ENCODE results near the gene GHR.

Gene GHR

GRCh38 chr5:42636425-42636824 is 213.2 kb downstream of the GHR start:
- Histone ChIP-seq H2AFZ (ENCODE audit: low read length) (no peak overlapping the region), H3F3A (ENCODE audit: insufficient read depth, low read length) (no peaks in the 10 kb centered on the region), H3K9ac (ENCODE audit: low read length) (no peak overlapping the region), H3K9me2 (replicated peaks; ENCODE audit: insufficient read depth, low read length) (no peaks in the 10 kb centered on the region), H4K20me1 (ENCODE audit: insufficient read depth, low read length) (no peaks in the 10 kb centered on the region), H3K36me3 (replicated peaks; ENCODE audit: insufficient read depth, low read length) (no peaks in the 10 kb centered on the region), H3K4me3 (ENCODE audit: low read length) (no peak overlapping the region), H3K9me3 (replicated peaks; ENCODE audit: insufficient read depth, low read length) (no peaks in the 10 kb centered on the region), H3K27me3 (replicated peaks; ENCODE audit: insufficient read depth, low read length) (no peaks in the 10 kb centered on the region), H3K4me2 (ENCODE audit: low read depth, low read length) (no peak overlapping the region), H3K4me1 (ENCODE audit: low read length) (peaks cover 8% of the 10 kb centered on the region), H3K27ac (ENCODE audit: low read length) (no peak overlapping the region), H3K79me2 (ENCODE audit: low read length) (no peaks in the 10 kb centered on the region)
- peak; percentile 44 for DNase-seq
- peak; percentile 53 for TF ChIP-seq CTCF (IDR thresholded peaks at IDR 0.05; ENCODE audit: low read length)
- no peak for TF ChIP-seq EZH2phosphoT487 (IDR thresholded peaks at IDR 0.05; ENCODE audit: low read length)
- TF ChIP-seq EZH2 (optimal IDR thresholded peaks at IDR 0.05; ENCODE audit: low read depth, low read length), result no peak

GRCh38 chr5:42636946-42637345 is 213.7 kb downstream of the GHR start:
- Histone ChIP-seq H3K27ac (ENCODE audit: low read length) (no peak overlapping the region), H3K9me3 (replicated peaks; ENCODE audit: insufficient read depth, low read length) (no peaks in the 10 kb centered on the region), H3K9me2 (replicated peaks; ENCODE audit: insufficient read depth, low read length) (no peaks in the 10 kb centered on the region), H3K36me3 (replicated peaks; ENCODE audit: insufficient read depth, low read length) (no peaks in the 10 kb centered on the region), H3K9ac (ENCODE audit: low read length) (no peak overlapping the region), H3K27me3 (replicated peaks; ENCODE audit: insufficient read depth, low read length) (no peaks in the 10 kb centered on the region), H4K20me1 (ENCODE audit: insufficient read depth, low read length) (no peaks in the 10 kb centered on the region), H2AFZ (ENCODE audit: low read length) (no peak overlapping the region), H3K79me2 (ENCODE audit: low read length) (no peaks in the 10 kb centered on the region), H3K4me2 (ENCODE audit: low read depth, low read length) (no peak overlapping the region), H3K4me1 (ENCODE audit: low read length) (peaks cover 6% of the 10 kb centered on the region), H3F3A (ENCODE audit: insufficient read depth, low read length) (no peaks in the 10 kb centered on the region), H3K4me3 (ENCODE audit: low read length) (no peak overlapping the region)
- DNase-seq, result no peak
- TF ChIP-seq CTCF (IDR thresholded peaks at IDR 0.05; ENCODE audit: low read length), result no peak
- TF ChIP-seq EZH2 (optimal IDR thresholded peaks at IDR 0.05; ENCODE audit: low read depth, low read length), result no peak
- TF ChIP-seq EZH2phosphoT487 (IDR thresholded peaks at IDR 0.05; ENCODE audit: low read length), result no peak

DNA sequence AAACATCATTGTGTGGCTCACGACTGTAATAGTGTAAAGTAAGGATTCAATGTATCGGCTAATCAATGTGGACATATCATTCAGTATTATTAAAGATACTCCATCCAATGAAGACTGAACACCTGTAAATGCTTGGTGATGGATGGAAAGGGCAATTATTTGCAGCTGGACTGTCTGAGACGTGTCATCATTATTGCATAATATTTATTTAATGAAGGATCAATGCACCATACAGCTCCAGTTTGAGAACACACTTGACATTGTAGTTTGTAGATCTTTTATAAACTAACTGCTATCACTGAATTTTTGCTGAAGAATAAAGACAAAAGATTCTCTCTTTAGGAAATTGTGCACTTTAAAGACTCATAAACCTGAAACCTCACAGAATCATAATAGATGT is 215.7 kb downstream of the GHR start:
- H3K4me1 ChIP-seq (ENCODE audit: low read length), result no peaks in the 10 kb centered on the region
- H3K4me3 ChIP-seq (ENCODE audit: low read length), result no peak overlapping the region
- no peaks in the 10 kb centered on the region for H3K9me2 ChIP-seq (replicated peaks; ENCODE audit: insufficient read depth, low read length)
- H3K79me2 ChIP-seq (ENCODE audit: low read length), result no peaks in the 10 kb centered on the region
- H3K9ac ChIP-seq (ENCODE audit: low read length), result no peak overlapping the region
- H4K20me1 ChIP-seq (ENCODE audit: insufficient read depth, low read length), result no peaks in the 10 kb centered on the region
- H3K9me3 ChIP-seq (replicated peaks; ENCODE audit: insufficient read depth, low read length), result no peaks in the 10 kb centered on the region
- H2AFZ ChIP-seq (ENCODE audit: low read length), result no peak overlapping the region
- no peak for TF ChIP-seq EZH2phosphoT487 (IDR thresholded peaks at IDR 0.05; ENCODE audit: low read length)
- no peak for TF ChIP-seq CTCF (IDR thresholded peaks at IDR 0.05; ENCODE audit: low read length)
- TF ChIP-seq EZH2 (optimal IDR thresholded peaks at IDR 0.05; ENCODE audit: low read depth, low read length), result no peak
- DNase-seq, result no peak
- no peak overlapping the region for H3K4me2 ChIP-seq (ENCODE audit: low read depth, low read length)
- no peak overlapping the region for H3K27ac ChIP-seq (ENCODE audit: low read length)
- no peaks in the 10 kb centered on the region for H3K27me3 ChIP-seq (replicated peaks; ENCODE audit: insufficient read depth, low read length)
- no peaks in the 10 kb centered on the region for H3K36me3 ChIP-seq (replicated peaks; ENCODE audit: insufficient read depth, low read length)
- H3F3A ChIP-seq (ENCODE audit: insufficient read depth, low read length), result no peaks in the 10 kb centered on the region
